Vagina (tissue), 2 donors: ENCODE measurements around the gene TRMT11. TPM values are rescaled to one million over a fixed set of nuclear protein-coding genes. Genes with fewer than 3 reads are reported as not detected.

Experiments used
- DNase-seq, 2 donors: peaks; one replicate each; pipeline ENCODE4 v3.0.0-alpha.2; 2017; ENCODE audit errors: extremely low spot score in 2 of 2
- H3K27ac ChIP-seq: fragments of 200-600 bp; sonication (generic); one replicate; pipeline ENCODE4 v1.5.1; 2019
- H3K27me3 ChIP-seq: fragments of 200-600 bp; sonication (generic); one replicate; pipeline ENCODE4 v1.5.1; 2019
- H3K36me3 ChIP-seq, 2 donors: fragments of 200-600 bp; sonication (generic); one replicate each; pipeline ENCODE4 v1.5.1; 2017 to 2019
- H3K4me1 ChIP-seq: fragments of 200-600 bp; sonication (generic); one replicate; pipeline ENCODE4 v1.5.1; 2019
- H3K4me3 ChIP-seq, 2 donors: fragments of 200-600 bp; sonication (generic); 1 replicate in 1 of 2; 2 replicates in 1 of 2; pipeline ENCODE4 v1.5.1; 2016 to 2019
- H3K9me3 ChIP-seq: fragments of 200-600 bp; sonication (generic); one replicate; pipeline ENCODE4 v1.5.1; 2019
- POLR2A ChIP-seq, 2 donors: fragments of 450-650 bp; IDR thresholded peaks; one replicate each; pipeline ENCODE4 v1.6.1; 2017; ENCODE audit warnings: antibody characterized with exemption in 2 of 2, mild to moderate bottlenecking in 2 of 2, moderate library complexity in 2 of 2
- POLR2AphosphoS5 ChIP-seq, 2 donors: sonication (generic); formaldehyde crosslinking; IDR thresholded peaks; one replicate each; pipeline ENCODE4 v1.9.0; 2017; ENCODE audit warnings: antibody characterized with exemption in 2 of 2, mild to moderate bottlenecking in 2 of 2, low read depth in 1 of 2; ENCODE audit not compliant: insufficient read depth in 1 of 2
- intact Hi-C: fragments of 100-400 bp; cut with DNase I; formaldehyde crosslinking; loops from one replicate; pipeline ENCODE4 v1.15.1; 2023
- total RNA-seq: library from RNA; depleted of rRNA; stranded (reverse); fragments of >200 nt; gene quantifications from one replicate; pipeline ENCODE4 v1.2.3, GENCODE V29; 2016
- TF ChIP-seq, protein P1 (sequence below), 3 experiments: fragments of 450-650 bp in 2 of 3; fragments of 200-600 bp in 1 of 3; sonication (generic) in 1 of 3; IDR thresholded peaks; one replicate each; pipeline ENCODE4 v1.5.1; 2017 to 2019; ENCODE audit warnings: antibody characterized with exemption in 3 of 3, mild to moderate bottlenecking in 2 of 3, moderate library complexity in 2 of 3

TRMT11 gene
- total RNA-seq, 1 donor from 2014 or later, result 28.0 TPM

DNA sequence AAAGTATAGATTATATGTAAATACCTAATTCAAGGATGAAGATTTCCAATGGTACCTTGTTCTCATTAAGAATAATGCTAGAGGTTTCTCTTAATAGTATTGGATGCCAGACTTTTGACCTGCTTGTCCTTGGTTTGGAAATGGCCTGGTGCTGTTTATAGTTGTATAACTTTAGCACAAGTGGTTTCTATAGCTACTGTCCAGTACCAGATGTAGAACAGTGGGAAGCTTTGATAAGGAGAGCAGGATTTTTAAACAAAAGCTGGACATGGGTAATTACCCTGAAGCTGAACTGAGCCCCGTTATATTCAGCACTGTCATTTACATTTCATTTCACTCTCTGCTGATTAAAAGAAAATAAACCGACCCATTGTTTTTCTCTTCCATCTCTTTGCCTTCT is 43.7 kb downstream of the TRMT11 start:
- intact Hi-C loops, result no loop called here
- peaks cover 0 to 13% of the 10 kb centered on the region in 2 donors for H3K36me3 ChIP-seq
- no peaks in the 10 kb centered on the region for H3K27me3 ChIP-seq
- DNase-seq, result no peak
- no peak overlapping the region for H3K4me3 ChIP-seq
- H3K27ac ChIP-seq, result no peak overlapping the region
- no peaks in the 10 kb centered on the region for H3K9me3 ChIP-seq
- H3K4me1 ChIP-seq, result no peaks in the 10 kb centered on the region
- no peak for TF ChIP-seq POLR2AphosphoS5 (IDR thresholded peaks at IDR 0.05; ENCODE audit: insufficient read depth in 1 of 2, low read depth in 1 of 2)
- no peak for TF ChIP-seq POLR2A (IDR thresholded peaks at IDR 0.05)
- TF ChIP-seq, protein P1, sequence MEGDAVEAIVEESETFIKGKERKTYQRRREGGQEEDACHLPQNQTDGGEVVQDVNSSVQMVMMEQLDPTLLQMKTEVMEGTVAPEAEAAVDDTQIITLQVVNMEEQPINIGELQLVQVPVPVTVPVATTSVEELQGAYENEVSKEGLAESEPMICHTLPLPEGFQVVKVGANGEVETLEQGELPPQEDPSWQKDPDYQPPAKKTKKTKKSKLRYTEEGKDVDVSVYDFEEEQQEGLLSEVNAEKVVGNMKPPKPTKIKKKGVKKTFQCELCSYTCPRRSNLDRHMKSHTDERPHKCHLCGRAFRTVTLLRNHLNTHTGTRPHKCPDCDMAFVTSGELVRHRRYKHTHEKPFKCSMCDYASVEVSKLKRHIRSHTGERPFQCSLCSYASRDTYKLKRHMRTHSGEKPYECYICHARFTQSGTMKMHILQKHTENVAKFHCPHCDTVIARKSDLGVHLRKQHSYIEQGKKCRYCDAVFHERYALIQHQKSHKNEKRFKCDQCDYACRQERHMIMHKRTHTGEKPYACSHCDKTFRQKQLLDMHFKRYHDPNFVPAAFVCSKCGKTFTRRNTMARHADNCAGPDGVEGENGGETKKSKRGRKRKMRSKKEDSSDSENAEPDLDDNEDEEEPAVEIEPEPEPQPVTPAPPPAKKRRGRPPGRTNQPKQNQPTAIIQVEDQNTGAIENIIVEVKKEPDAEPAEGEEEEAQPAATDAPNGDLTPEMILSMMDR (IDR thresholded peaks at IDR 0.05), result no peak

DNA sequence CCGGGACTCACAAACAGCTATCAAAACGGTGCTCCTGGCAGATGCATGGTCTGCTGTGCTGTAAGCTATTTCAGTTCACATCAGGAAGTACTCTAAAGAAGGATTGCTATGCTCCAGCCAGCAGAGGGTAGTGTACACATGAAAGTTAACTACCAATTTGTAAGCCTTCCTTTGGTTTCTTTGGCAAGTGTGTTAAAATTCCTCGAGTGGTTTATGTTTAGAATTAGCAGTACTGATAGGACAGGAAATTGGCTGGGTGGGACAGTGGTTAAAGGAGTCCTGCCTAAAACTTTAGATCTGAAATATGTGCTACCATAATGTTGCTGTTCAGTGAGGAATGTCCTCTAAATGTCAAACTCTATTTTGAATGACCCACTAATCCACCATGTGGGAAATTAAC is 47.4 kb downstream of the TRMT11 start:
- H3K36me3 ChIP-seq, result no peaks in the 10 kb centered on the region

DNA sequence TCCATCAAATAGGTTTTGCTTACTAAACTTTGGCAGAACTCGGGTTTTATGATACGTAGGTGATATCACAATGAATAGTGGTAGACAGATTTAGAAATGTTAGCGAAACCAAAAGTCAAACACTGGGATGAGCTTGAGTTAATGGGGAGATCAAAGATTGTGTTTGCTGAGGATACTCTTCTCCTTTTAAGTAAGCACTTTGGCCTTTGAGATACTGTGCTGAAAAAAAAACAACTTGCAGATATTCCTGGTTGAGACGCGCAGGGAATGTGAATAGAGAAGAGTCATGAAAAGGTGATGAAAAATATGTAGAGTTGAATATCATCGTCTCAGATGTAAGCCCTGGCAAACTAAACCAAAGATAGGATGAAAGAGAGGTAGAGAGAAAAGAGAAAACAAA is 48.3 kb downstream of the TRMT11 start:
- Histone ChIP-seq H3K36me3 (no peaks in the 10 kb centered on the region), H3K27me3 (no peaks in the 10 kb centered on the region), H3K9me3 (no peaks in the 10 kb centered on the region), H3K4me3 (no peak overlapping the region), H3K27ac (no peak overlapping the region), H3K4me1 (no peaks in the 10 kb centered on the region)
- TF ChIP-seq POLR2A (IDR thresholded peaks at IDR 0.05), result no peak
- TF ChIP-seq POLR2AphosphoS5 (IDR thresholded peaks at IDR 0.05; ENCODE audit: insufficient read depth in 1 of 2, low read depth in 1 of 2), result no peak
- TF ChIP-seq, protein P1 (IDR thresholded peaks at IDR 0.05), result no peak
- intact Hi-C loops, result no loop called here
- DNase-seq, result no peak

More for the DNA sequence above, 47.4 kb downstream of the TRMT11 start:
- Histone ChIP-seq H3K4me1 (no peaks in the 10 kb centered on the region), H3K9me3 (no peaks in the 10 kb centered on the region), H3K27me3 (no peaks in the 10 kb centered on the region), H3K27ac (no peak overlapping the region), H3K4me3 (no peak overlapping the region)
- intact Hi-C loops, result no loop called here
- DNase-seq, result no peak
- TF ChIP-seq, protein P1 (IDR thresholded peaks at IDR 0.05), result peak in 1 of 3 experiments; percentile 48
- no peak for TF ChIP-seq POLR2AphosphoS5 (IDR thresholded peaks at IDR 0.05; ENCODE audit: insufficient read depth in 1 of 2, low read depth in 1 of 2)

DNA sequence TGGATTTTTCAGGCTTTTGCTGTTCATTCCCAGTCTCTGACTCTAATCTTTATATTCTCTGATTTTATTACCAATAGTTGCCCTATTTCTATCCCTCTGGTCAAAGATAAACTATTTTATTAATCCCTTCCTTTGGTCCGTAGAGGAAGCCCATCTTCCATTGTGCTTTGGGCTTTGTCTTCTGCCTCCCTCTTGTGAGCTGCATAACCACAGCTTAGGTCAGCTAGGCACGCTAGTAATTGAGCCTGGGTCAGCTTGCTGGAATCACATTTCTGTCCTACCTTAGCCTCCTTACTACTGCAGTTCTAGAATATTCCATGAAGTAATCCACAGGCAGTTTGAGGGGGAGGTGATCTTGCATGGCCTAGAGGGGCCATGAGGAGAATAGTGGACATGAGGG is 49.4 kb downstream of the TRMT11 start:
- intact Hi-C loops, result no loop called here
- TF ChIP-seq POLR2A (IDR thresholded peaks at IDR 0.05), result no peak
- TF ChIP-seq, protein P1 (IDR thresholded peaks at IDR 0.05), result no peak
- DNase-seq, result no peak
- H3K9me3 ChIP-seq, result no peaks in the 10 kb centered on the region
- H3K36me3 ChIP-seq, result no peaks in the 10 kb centered on the region
- H3K27ac ChIP-seq, result no peak overlapping the region
- H3K27me3 ChIP-seq, result no peaks in the 10 kb centered on the region
- H3K4me3 ChIP-seq, result no peak overlapping the region
- peaks cover 3% of the 10 kb centered on the region for H3K4me1 ChIP-seq

DNA sequence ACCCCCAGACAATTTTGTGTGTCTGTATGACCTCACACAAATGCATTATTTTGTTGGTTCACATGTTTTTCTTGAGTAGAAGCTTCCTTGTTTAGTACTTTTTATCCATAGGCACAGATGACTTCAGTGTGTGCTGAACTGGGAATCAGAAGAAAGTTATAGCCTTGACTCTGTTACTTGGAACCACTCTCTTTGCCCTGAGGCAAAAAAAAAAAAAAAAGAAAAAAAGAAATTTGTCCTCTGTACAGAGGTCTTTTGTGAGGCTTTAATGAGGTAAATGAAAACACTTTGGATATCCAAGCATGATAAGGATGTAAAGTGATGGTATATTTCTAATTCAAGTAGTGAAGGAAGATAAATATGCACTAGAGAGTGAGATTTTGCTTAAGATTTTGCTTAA is 51.9 kb downstream of the TRMT11 start:
- Histone ChIP-seq H3K4me1 (peaks cover 19% of the 10 kb centered on the region), H3K27ac (no peak overlapping the region), H3K27me3 (no peaks in the 10 kb centered on the region), H3K9me3 (no peaks in the 10 kb centered on the region), H3K36me3 (no peaks in the 10 kb centered on the region), H3K4me3 (no peak overlapping the region)
- DNase-seq, result no peak
- TF ChIP-seq POLR2A (IDR thresholded peaks at IDR 0.05) (no peak), POLR2AphosphoS5 (IDR thresholded peaks at IDR 0.05; ENCODE audit: insufficient read depth in 1 of 2, low read depth in 1 of 2) (no peak)
- TF ChIP-seq, protein P1 (IDR thresholded peaks at IDR 0.05), result no peak
- intact Hi-C loops, result no loop called here
